Mesenchymal stem cell (in vitro differentiated cells and primary cell): ENCODE measurements around the gene COQ8A.

ENCODE experiments used
- DNase-seq: peaks from one replicate; pipeline ENCODE4 v3.0.0-alpha.2; 2013
- H2AFZ ChIP-seq: one replicate; pipeline ENCODE4 v1.6.1; 2013; ENCODE audit warnings: low read depth, mild to moderate bottlenecking, control low read depth, inconsistent platforms, low read length, moderate library complexity
- H2AK5ac ChIP-seq: 2 replicates; pipeline ENCODE4 v1.6.1; 2013; ENCODE audit warnings: low read length, moderate library complexity, mild to moderate bottlenecking, inconsistent platforms; ENCODE audit not compliant: severe bottlenecking
- H2BK120ac ChIP-seq: one replicate; pipeline ENCODE4 v1.6.1; 2013; ENCODE audit warnings: low read depth, mild to moderate bottlenecking, inconsistent platforms, low read length, moderate library complexity
- H2BK12ac ChIP-seq, 2 experiments: one replicate each; pipeline ENCODE4 v1.6.1; 2013; ENCODE audit warnings: inconsistent platforms in 2 of 2, low read length in 2 of 2, mild to moderate bottlenecking in 2 of 2, moderate library complexity in 2 of 2, control low read depth in 1 of 2
- H2BK15ac ChIP-seq: one replicate; pipeline ENCODE4 v1.6.1; 2013; ENCODE audit warnings: mild to moderate bottlenecking, low read depth, inconsistent platforms; ENCODE audit not compliant: poor library complexity, severe bottlenecking
- H2BK5ac ChIP-seq: 2 replicates; pipeline ENCODE4 v1.6.1; 2013; ENCODE audit warnings: low read depth, mild to moderate bottlenecking, low read length, control low read depth, inconsistent platforms; ENCODE audit not compliant: poor library complexity, severe bottlenecking
- H3K14ac ChIP-seq, 2 experiments: one replicate each; pipeline ENCODE4 v1.6.1; 2013; ENCODE audit warnings: inconsistent platforms in 2 of 2, low read length in 2 of 2, control low read depth in 1 of 2, mild to moderate bottlenecking in 1 of 2, moderate library complexity in 1 of 2
- H3K18ac ChIP-seq, 2 experiments: one replicate each; pipeline ENCODE4 v1.6.1; 2013; ENCODE audit warnings: inconsistent platforms in 2 of 2, low read length in 2 of 2, control low read depth in 1 of 2, low read depth in 1 of 2, mild to moderate bottlenecking in 1 of 2
- H3K23ac ChIP-seq, 2 experiments: one replicate each; pipeline ENCODE4 v1.6.1; 2013; ENCODE audit warnings: inconsistent platforms in 2 of 2, low read length in 2 of 2, mild to moderate bottlenecking in 2 of 2, moderate library complexity in 2 of 2, control low read depth in 1 of 2
- H3K27ac ChIP-seq: 2 replicates; pipeline ENCODE4 v1.5.1; 2013; ENCODE audit warnings: mild to moderate bottlenecking, moderate library complexity, low read length, control low read depth, inconsistent platforms; ENCODE audit not compliant: poor library complexity, severe bottlenecking
- H3K27me3 ChIP-seq, 2 experiments: 2 replicates each; pipeline versions ENCODE4 v1.6.1 to v1.7.0; 2013; ENCODE audit warnings: low read length in 2 of 2, mild to moderate bottlenecking in 2 of 2, moderate library complexity in 2 of 2, control low read depth in 1 of 2, inconsistent platforms in 1 of 2; ENCODE audit not compliant: control insufficient read depth in 1 of 2, insufficient read depth in 1 of 2
- H3K36me3 ChIP-seq, 2 experiments: 2 replicates each; pipeline versions ENCODE4 v1.6.1 to v1.7.0; 2013; ENCODE audit warnings: low read length in 2 of 2, control low read depth in 1 of 2, inconsistent platforms in 1 of 2, low read depth in 1 of 2, mild to moderate bottlenecking in 1 of 2; ENCODE audit not compliant: insufficient read depth in 2 of 2, control insufficient read depth in 1 of 2
- H3K4ac ChIP-seq, 2 experiments: one replicate each; pipeline ENCODE4 v1.6.1; 2013; ENCODE audit warnings: inconsistent platforms in 2 of 2, low read length in 2 of 2, mild to moderate bottlenecking in 2 of 2, moderate library complexity in 2 of 2, control low read depth in 1 of 2, low read depth in 1 of 2
- H3K4me1 ChIP-seq: 2 replicates; pipeline ENCODE4 v1.6.1; 2013; ENCODE audit warnings: low read depth, low read length, control low read depth; ENCODE audit not compliant: control insufficient read depth, insufficient read depth
- H3K4me2 ChIP-seq: 2 replicates; pipeline ENCODE4 v1.6.1; 2013; ENCODE audit warnings: low read length, mild to moderate bottlenecking, inconsistent platforms; ENCODE audit not compliant: poor library complexity, severe bottlenecking
- H3K4me3 ChIP-seq, 2 experiments: 2 replicates each; pipeline versions ENCODE4 v1.5.1 to v1.7.0; 2013; ENCODE audit warnings: low read length in 2 of 2, mild to moderate bottlenecking in 2 of 2, control low read depth in 1 of 2, low read depth in 1 of 2; ENCODE audit not compliant: insufficient read depth in 1 of 2
- H3K79me1 ChIP-seq: replicated peaks from 2 replicates; pipeline ENCODE4 v1.6.1; 2013; ENCODE audit warnings: mild to moderate bottlenecking, control low read depth, low read length, inconsistent platforms; ENCODE audit not compliant: poor library complexity, severe bottlenecking
- H3K9ac ChIP-seq: 2 replicates; pipeline ENCODE4 v1.7.0; 2013; ENCODE audit warnings: mild to moderate bottlenecking, low read length, moderate library complexity
- H3K9me3 ChIP-seq: 2 replicates; pipeline ENCODE4 v1.7.0; 2013; ENCODE audit warnings: mild to moderate bottlenecking, low read length; ENCODE audit not compliant: control insufficient read depth
- H4K8ac ChIP-seq: one replicate; pipeline ENCODE4 v1.6.1; 2013; ENCODE audit warnings: inconsistent platforms, mild to moderate bottlenecking, low read length, moderate library complexity
- H4K91ac ChIP-seq: one replicate; pipeline ENCODE4 v1.6.1; 2013; ENCODE audit warnings: mild to moderate bottlenecking, low read length, inconsistent platforms
- WGBS: methylation state at CpG from one replicate; pipeline ENCODE4 v1.1.7; 2013; ENCODE audit warnings: mixed read lengths; 5-methylcytosine and 5-hydroxymethylcytosine counted together

The COQ8A gene

DNA sequence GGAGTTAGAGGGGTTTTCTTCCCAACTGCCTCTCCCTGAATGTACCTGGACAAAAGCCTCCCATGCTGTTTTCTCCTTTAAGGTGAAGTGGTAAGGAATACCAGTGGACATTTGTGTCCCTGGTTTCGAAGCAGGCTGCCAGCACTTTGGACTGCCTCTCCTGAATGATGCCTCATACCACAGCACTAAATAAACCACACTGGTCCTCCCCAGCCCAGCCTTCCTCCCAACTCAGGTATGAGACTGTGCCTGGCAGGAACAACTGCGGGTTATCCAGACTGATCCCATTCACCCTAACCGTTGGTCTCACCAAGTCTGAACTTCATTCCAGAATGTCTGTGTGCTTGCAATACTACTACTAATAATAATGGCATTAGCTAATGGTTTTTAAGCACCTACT is 9.3 kb downstream of the COQ8A start:
- no peak overlapping the region for H3K9ac ChIP-seq
- no peak overlapping the region for H3K4me3 ChIP-seq
- H3K27me3 ChIP-seq, result no peaks in the 10 kb centered on the region
- no peak overlapping the region for H2BK15ac ChIP-seq
- DNase-seq, result no peak
- H3K4ac ChIP-seq, result no peak overlapping the region
- H3K4me1 ChIP-seq, result peaks cover 2% of the 10 kb centered on the region
- H2AK5ac ChIP-seq, result no peak overlapping the region
- H3K18ac ChIP-seq, result no peak overlapping the region
- no peak overlapping the region for H3K4me2 ChIP-seq
- no peak overlapping the region for H2BK5ac ChIP-seq
- no peak overlapping the region for H2AFZ ChIP-seq
- no peak overlapping the region for H2BK12ac ChIP-seq
- no peak overlapping the region for H3K27ac ChIP-seq
- peaks cover 16% of the 10 kb centered on the region for H3K79me1 ChIP-seq
- no peak overlapping the region for H2BK120ac ChIP-seq
- H4K91ac ChIP-seq, result no peak overlapping the region
- H3K14ac ChIP-seq, result no peak overlapping the region
- H4K8ac ChIP-seq, result no peak overlapping the region
- WGBS, result 79% methylated on average over 3 of the region's 3 CpGs
- H3K9me3 ChIP-seq, result no peaks in the 10 kb centered on the region
- peaks cover 0 to 4% of the 10 kb centered on the region in 2 experiments for H3K36me3 ChIP-seq
- no peak overlapping the region for H3K23ac ChIP-seq

DNA sequence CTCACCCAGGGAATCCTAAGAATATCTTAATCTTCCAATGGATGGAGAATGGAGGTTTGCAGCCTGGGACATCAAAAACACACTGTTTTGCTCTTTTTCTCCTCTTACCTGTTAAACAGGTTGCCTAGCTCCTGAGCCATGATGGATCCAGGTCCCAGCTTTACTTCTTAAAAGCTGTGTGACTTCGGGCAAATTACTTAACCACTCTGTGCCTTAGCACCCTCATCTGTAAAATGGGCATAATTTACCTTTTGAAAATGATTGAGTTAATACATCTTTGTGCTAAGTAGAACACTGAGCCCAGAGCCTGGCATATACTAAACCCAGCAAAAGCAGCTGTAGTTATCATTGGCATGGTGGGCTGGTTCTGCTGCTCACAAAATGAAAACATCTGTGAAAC is 10.2 kb downstream of the COQ8A start:
- Histone ChIP-seq H3K14ac (no peak overlapping the region), H2AFZ (no peak overlapping the region), H2BK5ac (no peak overlapping the region), H2AK5ac (no peak overlapping the region), H2BK15ac (no peak overlapping the region), H3K18ac (no peak overlapping the region), H3K4ac (no peak overlapping the region), H2BK120ac (no peak overlapping the region), H4K91ac (no peak overlapping the region), H4K8ac (no peak overlapping the region), H3K9ac (no peak overlapping the region), H3K4me3 (no peak overlapping the region), H3K27me3 (no peaks in the 10 kb centered on the region), H3K23ac (no peak overlapping the region), H3K79me1 (peaks cover 20% of the 10 kb centered on the region), H2BK12ac (no peak overlapping the region), H3K27ac (no peak overlapping the region), H3K4me2 (no peak overlapping the region), H3K36me3 (peaks cover 0 to 4% of the 10 kb centered on the region in 2 experiments), H3K4me1 (peaks cover 2% of the 10 kb centered on the region), H3K9me3 (no peaks in the 10 kb centered on the region)
- no peak for DNase-seq
- WGBS, result no CpG with 5 or more reads among the region's 1 CpG

DNA sequence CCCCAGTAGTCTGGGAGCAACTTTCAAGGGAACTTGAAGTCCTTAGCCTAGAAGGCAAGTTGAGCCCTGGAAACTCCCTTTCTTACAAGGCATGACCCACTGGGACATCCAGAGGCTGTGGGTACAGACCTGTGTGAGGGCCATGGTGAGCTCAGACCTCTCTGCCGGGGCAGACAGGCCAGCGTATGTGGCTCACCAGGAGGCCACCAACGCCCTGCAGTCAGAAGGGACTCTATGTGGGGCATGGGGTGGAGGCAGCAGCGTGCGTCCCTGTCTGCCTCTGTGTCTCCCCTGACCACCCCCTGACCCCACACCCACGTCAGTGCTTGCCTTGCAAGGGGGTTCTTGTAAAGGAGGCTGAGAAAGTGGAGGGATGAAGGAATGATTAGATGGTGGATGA is 10.8 kb downstream of the COQ8A start:
- peaks cover 0 to 4% of the 10 kb centered on the region in 2 experiments for H3K36me3 ChIP-seq
- H2BK120ac ChIP-seq, result no peak overlapping the region
- H3K4ac ChIP-seq, result no peak overlapping the region
- H4K8ac ChIP-seq, result no peak overlapping the region
- no peak overlapping the region for H2AK5ac ChIP-seq
- H3K79me1 ChIP-seq, result peaks cover 20% of the 10 kb centered on the region
- H2BK15ac ChIP-seq, result no peak overlapping the region
- no peak overlapping the region for H3K27ac ChIP-seq
- H2BK12ac ChIP-seq, result no peak overlapping the region
- H3K18ac ChIP-seq, result no peak overlapping the region
- no peak overlapping the region for H3K23ac ChIP-seq
- H3K4me3 ChIP-seq, result no peak overlapping the region
- whole genome bisulfite sequencing, result 38% methylated on average over 2 of the region's 6 CpGs
- H4K91ac ChIP-seq, result peak overlapping the region; percentile 18
- H2AFZ ChIP-seq, result no peak overlapping the region
- no peak overlapping the region for H2BK5ac ChIP-seq
- no peaks in the 10 kb centered on the region for H3K9me3 ChIP-seq
- no peaks in the 10 kb centered on the region for H3K4me1 ChIP-seq
- no peak overlapping the region for H3K4me2 ChIP-seq
- no peak for DNase-seq
- H3K14ac ChIP-seq, result peak overlapping the region in 1 of 2 experiments; percentile 61
- H3K27me3 ChIP-seq, result no peaks in the 10 kb centered on the region
- no peak overlapping the region for H3K9ac ChIP-seq

DNA sequence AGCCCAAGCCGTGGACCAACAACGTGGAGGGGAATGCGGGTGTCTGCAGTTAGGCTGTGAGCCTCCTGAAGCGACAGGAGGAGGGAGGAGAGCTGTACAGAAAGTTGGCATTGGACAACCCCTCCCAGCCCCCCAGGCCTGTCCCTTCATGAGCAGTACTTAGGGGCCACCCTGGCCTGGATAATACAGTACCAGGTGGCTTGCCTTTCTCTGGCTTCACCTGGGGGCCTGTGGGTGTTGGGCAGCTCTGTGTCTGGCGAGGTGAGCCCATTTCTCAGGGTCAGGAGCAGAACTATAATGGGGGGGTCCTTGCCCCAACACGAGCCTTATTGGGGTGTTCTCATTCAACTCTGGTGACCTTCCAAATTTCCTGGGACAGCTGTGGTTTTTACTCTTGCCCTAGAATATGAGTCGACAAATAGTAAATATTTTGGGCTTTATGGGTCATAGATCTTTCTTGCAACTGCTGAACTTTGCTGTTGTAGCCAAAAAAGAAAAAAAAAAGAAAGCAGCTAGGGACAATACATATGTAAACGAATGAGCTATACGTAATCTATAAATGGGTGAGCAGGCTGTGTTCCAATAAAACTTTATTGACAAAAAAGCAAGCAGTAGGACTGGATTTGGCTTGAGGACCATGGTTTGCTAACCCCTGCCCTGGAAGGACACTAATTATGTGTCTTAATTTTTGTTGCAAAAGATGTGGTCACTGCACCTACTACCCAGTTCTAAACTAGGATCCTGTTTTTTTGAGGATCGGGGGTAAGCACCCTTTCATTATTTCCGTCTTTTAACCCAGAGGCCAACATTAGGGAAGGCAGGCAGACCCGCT is 11.4 kb downstream of the COQ8A start:
- H3K4me1 ChIP-seq, result no peaks in the 10 kb centered on the region
- no peak overlapping the region for H4K91ac ChIP-seq
- no peak overlapping the region for H2AFZ ChIP-seq
- no peak overlapping the region for H2BK5ac ChIP-seq
- peaks cover 0 to 4% of the 10 kb centered on the region in 2 experiments for H3K36me3 ChIP-seq
- H3K23ac ChIP-seq, result peak overlapping the region in 1 of 2 experiments; percentile 52
- 87% methylated on average over 12 of the region's 12 CpGs for WGBS
- H3K14ac ChIP-seq, result no peak overlapping the region
- no peak overlapping the region for H2BK120ac ChIP-seq
- H3K4me2 ChIP-seq, result no peak overlapping the region
- no peak overlapping the region for H3K27ac ChIP-seq
- no peak overlapping the region for H2BK15ac ChIP-seq
- H3K9ac ChIP-seq, result no peak overlapping the region
- H2BK12ac ChIP-seq, result no peak overlapping the region
- peaks cover 17% of the 10 kb centered on the region for H3K79me1 ChIP-seq
- H3K27me3 ChIP-seq, result no peaks in the 10 kb centered on the region
- DNase-seq, result no peak
- H3K9me3 ChIP-seq, result no peaks in the 10 kb centered on the region
- no peak overlapping the region for H4K8ac ChIP-seq
- no peak overlapping the region for H3K4ac ChIP-seq
- H3K4me3 ChIP-seq, result no peak overlapping the region
- H3K18ac ChIP-seq, result no peak overlapping the region
- no peak overlapping the region for H2AK5ac ChIP-seq
